Measurements from ENCODE around the gene MERTK.

The MERTK gene

DNA sequence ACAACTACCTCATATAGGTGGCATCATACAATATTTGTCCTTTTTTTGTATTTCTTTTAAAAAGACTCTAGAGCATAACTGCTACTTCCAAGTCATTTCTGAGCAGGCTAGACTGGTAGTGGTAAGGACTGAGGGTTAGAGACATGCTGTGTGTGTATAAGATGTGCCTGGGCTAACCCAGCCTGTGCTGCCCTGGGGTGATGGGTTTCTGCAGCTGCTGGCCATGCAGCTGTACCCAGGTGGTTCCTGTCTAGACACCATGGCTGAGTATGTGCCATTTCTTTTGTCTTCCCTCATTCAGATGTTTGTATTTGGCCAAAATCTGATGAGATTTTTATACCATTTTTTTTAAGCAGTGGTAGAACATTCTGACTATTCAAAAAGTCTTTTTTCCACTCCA lies 40.0 kb downstream of the MERTK start:
- Histone ChIP-seq H3K4me2 (ENCODE audit: low read depth, low read length, poor library complexity, severe bottlenecking) (no peak overlapping the region), H3K4me1 (ENCODE audit: insufficient read depth, low read length, poor library complexity, severe bottlenecking) (no peaks in the 10 kb centered on the region), H3K9ac (ENCODE audit: low read depth, low read length, poor library complexity, severe bottlenecking) (no peak overlapping the region), H3F3A (ENCODE audit: low read depth) (no peaks in the 10 kb centered on the region), H3K9me2 (replicated peaks; ENCODE audit: low read depth, low read length) (no peaks in the 10 kb centered on the region), H3K9me3 (ENCODE audit: insufficient read depth, low read depth, low read length) (no peaks in the 10 kb centered on the region), H3K36me3 (ENCODE audit: insufficient read depth, low read length) (no peaks in the 10 kb centered on the region), H3K4me3 (ENCODE audit: low read length, poor library complexity, severe bottlenecking) (no peak overlapping the region), H3K79me2 (ENCODE audit: insufficient read depth, low read length) (no peaks in the 10 kb centered on the region), H3K27me3 (ENCODE audit: insufficient read depth, low read length, poor library complexity, severe bottlenecking) (no peaks in the 10 kb centered on the region), H4K20me1 (ENCODE audit: insufficient read depth, low read length, poor library complexity, severe bottlenecking) (no peaks in the 10 kb centered on the region), H2AFZ (ENCODE audit: low read length) (no peak overlapping the region)
- no peak for TF ChIP-seq CTCF (conservative IDR thresholded peaks at IDR 0.05; ENCODE audit: low read length)
- TF ChIP-seq EZH2phosphoT487 (IDR thresholded peaks at IDR 0.05; ENCODE audit: borderline replicate concordance): no peak

DNA sequence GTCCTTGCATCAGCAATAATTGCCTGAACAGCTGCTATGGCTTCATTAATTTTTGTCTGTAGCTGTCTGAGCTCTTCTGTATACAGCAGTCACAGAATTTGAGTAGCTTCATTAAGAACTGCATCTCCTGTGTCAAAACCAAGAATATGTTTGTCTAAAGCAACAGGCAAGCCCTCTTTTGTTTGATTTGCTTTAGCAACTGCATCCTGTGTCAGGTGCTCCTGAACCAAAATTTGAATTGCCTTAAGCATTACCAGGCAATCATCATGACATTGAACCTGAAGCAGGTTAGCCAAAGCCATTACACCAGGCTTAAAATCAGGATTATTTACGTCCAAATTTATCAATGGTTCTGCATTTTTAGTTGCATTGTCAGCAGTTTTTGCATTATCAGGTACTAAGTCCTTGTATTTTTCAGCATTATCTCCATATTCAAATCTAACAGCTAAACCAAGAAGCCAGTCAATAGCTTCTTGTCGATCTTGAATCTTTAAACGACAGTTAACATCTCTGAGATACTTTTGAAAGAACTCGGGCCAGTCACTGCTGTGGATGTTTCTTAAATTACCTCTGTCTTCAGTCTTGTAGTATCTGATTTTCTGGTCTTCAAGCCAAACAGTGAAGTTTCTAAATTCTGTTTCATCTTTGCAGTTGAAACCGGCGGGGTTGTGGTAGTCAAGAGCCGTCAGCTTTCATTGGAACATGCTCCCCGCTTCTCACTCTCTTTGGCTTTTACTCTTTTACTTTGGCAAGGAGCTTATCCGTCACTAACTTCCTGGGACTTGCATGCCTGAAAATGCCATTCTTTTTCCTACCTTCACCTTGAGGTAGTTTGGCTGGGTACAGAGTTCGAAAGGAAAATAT lies 42.2 kb downstream of the MERTK start:
- Histone ChIP-seq H4K20me1 (ENCODE audit: insufficient read depth, low read length, poor library complexity, severe bottlenecking) (no peaks in the 10 kb centered on the region), H3K27me3 (ENCODE audit: insufficient read depth, low read length, poor library complexity, severe bottlenecking) (no peaks in the 10 kb centered on the region), H3K9me3 (ENCODE audit: insufficient read depth, low read depth, low read length) (no peaks in the 10 kb centered on the region), H3F3A (ENCODE audit: low read depth) (no peaks in the 10 kb centered on the region), H3K79me2 (ENCODE audit: insufficient read depth, low read length) (no peaks in the 10 kb centered on the region), H3K4me2 (ENCODE audit: low read depth, low read length, poor library complexity, severe bottlenecking) (no peak overlapping the region), H3K36me3 (ENCODE audit: insufficient read depth, low read length) (peaks cover 11% of the 10 kb centered on the region; the same call in 1 of the 2 replicates), H3K9ac (ENCODE audit: low read depth, low read length, poor library complexity, severe bottlenecking) (no peak overlapping the region), H2AFZ (ENCODE audit: low read length) (no peak overlapping the region), H3K4me3 (ENCODE audit: low read length, poor library complexity, severe bottlenecking) (no peak overlapping the region), H3K4me1 (ENCODE audit: insufficient read depth, low read length, poor library complexity, severe bottlenecking) (no peaks in the 10 kb centered on the region), H3K9me2 (replicated peaks; ENCODE audit: low read depth, low read length) (no peaks in the 10 kb centered on the region)
- TF ChIP-seq CTCF (conservative IDR thresholded peaks at IDR 0.05; ENCODE audit: low read length) (no peak), EZH2phosphoT487 (IDR thresholded peaks at IDR 0.05; ENCODE audit: borderline replicate concordance) (no peak)

DNA sequence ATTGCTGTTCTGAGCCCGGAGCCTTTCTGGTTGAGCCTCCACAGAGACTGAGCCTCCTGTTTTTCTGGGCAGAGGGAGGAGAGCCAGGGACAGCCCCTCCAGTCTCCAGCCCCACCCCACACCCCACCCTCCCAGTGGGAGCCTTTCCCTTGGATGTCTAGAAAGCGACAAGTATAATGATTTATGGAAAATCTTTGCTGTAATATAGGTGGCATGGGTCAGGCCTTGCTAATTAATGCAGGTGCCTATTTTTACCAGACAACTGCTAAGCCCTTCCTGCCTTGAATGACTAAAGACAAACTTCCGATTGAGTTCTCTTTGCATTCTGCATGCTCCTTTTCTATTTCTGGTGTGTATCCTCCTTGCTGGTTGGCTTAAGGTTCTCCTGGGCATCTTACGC lies 43.1 kb downstream of the MERTK start:
- Histone ChIP-seq H3K27me3 (ENCODE audit: insufficient read depth, low read length, poor library complexity, severe bottlenecking) (no peaks in the 10 kb centered on the region), H4K20me1 (ENCODE audit: insufficient read depth, low read length, poor library complexity, severe bottlenecking) (no peaks in the 10 kb centered on the region), H3K4me3 (ENCODE audit: low read length, poor library complexity, severe bottlenecking) (no peak overlapping the region), H3K9me2 (replicated peaks; ENCODE audit: low read depth, low read length) (no peaks in the 10 kb centered on the region), H3K9ac (ENCODE audit: low read depth, low read length, poor library complexity, severe bottlenecking) (no peak overlapping the region), H3K4me2 (ENCODE audit: low read depth, low read length, poor library complexity, severe bottlenecking) (no peak overlapping the region), H3K36me3 (ENCODE audit: insufficient read depth, low read length) (peaks cover 16% of the 10 kb centered on the region; the same call in 1 of the 2 replicates), H3K79me2 (ENCODE audit: insufficient read depth, low read length) (no peaks in the 10 kb centered on the region), H3F3A (ENCODE audit: low read depth) (no peaks in the 10 kb centered on the region), H3K9me3 (ENCODE audit: insufficient read depth, low read depth, low read length) (no peaks in the 10 kb centered on the region), H3K4me1 (ENCODE audit: insufficient read depth, low read length, poor library complexity, severe bottlenecking) (no peaks in the 10 kb centered on the region), H2AFZ (ENCODE audit: low read length) (no peak overlapping the region)
- TF ChIP-seq CTCF (conservative IDR thresholded peaks at IDR 0.05; ENCODE audit: low read length): no peak
- TF ChIP-seq EZH2phosphoT487 (IDR thresholded peaks at IDR 0.05; ENCODE audit: borderline replicate concordance): no peak

Data from Loucy (cell line).